GM12875 (cell line): ENCODE results near the gene CFAP58.

Source experiments
- H3K4me3 ChIP-seq: one replicate; pipeline ENCODE4 v1.5.1; 2011; ENCODE audit warnings: low read depth, low read length, control low read depth
- TF ChIP-seq, protein P1 (sequence below): IDR thresholded peaks from 2 replicates; pipeline ENCODE4 v1.5.1; 2011; ENCODE audit warnings: low read depth, mild to moderate bottlenecking, control low read depth, inconsistent platforms, low read length, moderate library complexity, borderline replicate concordance; ENCODE audit not compliant: insufficient read depth

The CFAP58 gene

DNA sequence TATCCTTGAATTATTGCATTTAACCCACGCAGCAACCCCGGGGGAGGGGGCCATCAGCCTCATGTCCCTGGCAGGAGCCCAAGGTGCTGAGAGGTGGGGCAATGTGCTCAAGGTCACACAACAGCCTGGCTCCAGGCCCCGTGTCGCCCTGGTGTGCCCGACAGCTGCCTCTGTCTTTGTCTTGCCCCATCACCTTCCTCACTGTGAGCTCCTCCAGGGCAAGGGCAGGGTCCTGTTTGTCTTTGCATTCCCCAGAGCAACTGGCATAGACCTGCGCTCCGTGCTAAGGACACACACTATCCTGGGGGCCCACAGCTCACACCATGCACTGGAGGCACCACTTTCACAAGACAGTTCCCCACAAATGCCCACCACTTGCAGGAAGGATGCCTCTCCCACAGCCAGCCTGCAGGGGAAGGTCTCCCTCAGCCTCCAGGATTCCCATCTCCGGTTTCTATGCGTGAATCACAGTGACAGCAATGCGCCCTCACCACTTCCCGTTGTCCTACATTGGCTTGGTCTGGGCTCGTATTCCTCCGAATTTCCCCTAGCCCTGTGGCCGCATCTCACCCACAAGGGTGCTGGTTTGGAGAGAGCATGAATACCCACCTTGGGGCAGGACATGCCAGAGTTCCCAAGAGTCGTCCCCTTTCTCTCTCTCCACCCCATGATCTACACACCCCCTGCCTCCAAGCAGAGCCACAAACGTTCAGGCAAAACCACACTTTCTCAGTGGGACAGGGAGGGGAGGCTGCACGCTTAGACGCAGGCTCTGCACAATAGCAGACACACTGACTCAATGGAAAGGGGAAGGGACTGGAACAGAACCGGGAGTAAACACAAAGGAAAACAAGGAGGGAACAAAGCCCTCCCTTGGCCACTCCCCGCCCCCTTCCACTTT is 25.6 kb upstream of the CFAP58 start:
- no peak overlapping the region for H3K4me3 ChIP-seq
- TF ChIP-seq, protein P1, sequence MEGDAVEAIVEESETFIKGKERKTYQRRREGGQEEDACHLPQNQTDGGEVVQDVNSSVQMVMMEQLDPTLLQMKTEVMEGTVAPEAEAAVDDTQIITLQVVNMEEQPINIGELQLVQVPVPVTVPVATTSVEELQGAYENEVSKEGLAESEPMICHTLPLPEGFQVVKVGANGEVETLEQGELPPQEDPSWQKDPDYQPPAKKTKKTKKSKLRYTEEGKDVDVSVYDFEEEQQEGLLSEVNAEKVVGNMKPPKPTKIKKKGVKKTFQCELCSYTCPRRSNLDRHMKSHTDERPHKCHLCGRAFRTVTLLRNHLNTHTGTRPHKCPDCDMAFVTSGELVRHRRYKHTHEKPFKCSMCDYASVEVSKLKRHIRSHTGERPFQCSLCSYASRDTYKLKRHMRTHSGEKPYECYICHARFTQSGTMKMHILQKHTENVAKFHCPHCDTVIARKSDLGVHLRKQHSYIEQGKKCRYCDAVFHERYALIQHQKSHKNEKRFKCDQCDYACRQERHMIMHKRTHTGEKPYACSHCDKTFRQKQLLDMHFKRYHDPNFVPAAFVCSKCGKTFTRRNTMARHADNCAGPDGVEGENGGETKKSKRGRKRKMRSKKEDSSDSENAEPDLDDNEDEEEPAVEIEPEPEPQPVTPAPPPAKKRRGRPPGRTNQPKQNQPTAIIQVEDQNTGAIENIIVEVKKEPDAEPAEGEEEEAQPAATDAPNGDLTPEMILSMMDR = no peak

DNA sequence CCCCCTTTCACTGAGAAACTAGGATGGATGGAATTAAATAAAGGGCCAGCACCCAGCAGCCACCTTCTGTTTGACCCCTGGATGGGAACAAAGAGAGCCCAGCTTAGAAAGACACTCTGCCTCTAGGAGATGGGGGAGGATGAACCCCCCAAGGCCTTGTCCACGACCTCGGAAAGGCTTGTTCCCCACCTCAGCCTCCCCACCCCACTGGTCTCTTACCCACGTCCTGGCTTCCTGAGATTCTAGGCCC is 25.1 kb upstream of the CFAP58 start:
- no peak overlapping the region for H3K4me3 ChIP-seq
- TF ChIP-seq, protein P1 = no peak

DNA sequence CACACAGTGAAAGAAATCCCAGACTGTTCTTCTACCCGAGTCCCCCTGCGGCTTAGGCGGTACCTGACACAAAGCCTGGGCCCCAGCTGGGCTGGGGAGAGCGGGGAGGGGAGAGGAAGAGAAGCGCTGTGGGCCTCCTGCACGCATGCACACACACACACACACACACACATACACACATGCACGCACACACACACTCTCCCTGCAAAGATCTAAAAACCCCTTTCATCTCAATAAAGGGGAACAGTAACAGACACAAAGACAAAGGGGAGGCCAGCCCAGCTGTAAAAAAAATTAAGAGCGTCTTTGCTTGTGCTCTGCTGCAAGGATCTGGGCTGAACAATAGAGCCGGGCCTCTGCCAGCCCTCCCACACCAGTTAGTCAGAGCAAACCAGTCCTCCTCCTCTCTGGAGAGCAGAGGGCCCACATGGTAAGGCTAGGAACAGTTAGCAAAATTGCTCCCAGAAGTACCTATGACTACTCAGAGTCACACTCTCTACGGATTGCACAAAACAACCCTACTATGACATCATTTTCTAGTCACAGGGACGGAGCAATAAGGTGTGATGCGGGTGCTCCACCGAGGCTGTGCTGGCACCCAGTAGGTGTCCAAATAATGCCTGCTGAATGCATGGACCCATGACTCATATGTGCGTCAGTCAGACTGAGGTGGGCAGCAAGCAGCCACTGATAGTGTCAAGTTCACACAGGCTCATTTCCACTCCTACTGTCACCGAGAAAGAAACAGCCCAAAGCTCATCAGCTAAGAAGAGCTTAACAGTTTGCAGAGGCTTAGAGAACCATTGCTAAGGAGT is 24.5 kb upstream of the CFAP58 start:
- no peak overlapping the region for H3K4me3 ChIP-seq
- TF ChIP-seq, protein P1 = no peak

DNA sequence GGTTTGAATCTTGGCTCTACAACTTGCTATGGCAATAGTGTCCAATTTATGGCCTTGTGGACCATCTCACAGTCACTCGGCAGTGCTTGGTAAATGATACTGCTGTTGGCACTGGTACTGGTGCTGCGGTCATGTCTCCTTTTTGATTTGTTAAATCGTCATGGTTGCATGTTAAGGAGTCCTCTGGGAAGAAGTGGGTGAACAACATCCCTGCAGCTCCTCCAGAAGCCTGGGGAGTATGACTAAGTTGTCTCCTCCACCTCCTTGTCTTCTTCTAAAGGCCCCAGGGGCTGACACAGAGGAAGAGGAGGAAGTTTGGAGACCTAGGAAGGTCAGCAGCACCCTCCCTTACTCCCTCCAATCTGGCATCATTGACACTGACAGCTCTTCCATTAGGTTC is 23.9 kb upstream of the CFAP58 start:
- TF ChIP-seq, protein P1 = no peak
- H3K4me3 ChIP-seq = no peak overlapping the region

DNA sequence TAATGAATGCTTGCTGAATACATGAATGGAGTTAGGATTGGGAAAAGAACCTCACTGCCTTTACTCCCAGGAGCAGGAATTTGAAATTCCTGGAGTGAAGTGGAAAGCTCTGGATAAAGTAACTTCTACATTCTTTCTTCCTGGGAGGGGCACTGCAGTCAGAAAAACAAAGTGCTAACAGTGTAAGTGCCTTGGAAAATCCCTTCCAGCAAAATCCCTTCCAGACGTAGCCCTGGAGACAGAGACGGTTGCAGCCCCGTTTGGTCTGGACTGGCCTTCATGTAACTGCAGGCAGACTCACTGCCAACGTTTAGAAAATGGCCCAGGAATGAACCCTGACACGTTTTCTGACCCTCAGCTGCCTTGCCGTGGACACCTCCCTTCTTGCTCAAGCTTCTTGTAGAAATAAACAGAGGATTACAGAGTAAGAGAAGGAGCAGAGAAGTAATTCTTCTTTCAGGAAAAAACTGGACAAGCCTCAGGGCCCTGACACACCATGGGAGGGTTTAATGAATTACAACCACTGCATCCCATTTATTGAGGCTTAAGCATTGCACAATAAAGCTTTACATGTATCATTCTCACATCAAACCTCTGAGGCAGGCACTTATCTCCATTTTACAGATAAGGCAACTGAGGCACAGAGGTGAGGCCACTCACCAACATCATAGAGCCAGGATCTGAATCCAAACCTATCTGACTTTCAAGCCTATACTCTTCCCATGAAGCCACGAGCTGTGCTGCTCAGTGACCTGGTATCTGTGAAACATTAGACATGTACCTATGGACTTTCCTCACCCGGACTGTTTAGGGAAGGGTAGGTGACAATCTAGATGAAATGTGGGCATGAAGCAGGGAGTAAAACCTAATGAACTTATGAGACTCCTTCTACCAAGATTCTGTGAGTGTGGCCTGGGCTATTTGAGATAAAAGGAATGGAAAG is 23.2 kb upstream of the CFAP58 start:
- TF ChIP-seq, protein P1 = no peak
- no peak overlapping the region for H3K4me3 ChIP-seq

DNA sequence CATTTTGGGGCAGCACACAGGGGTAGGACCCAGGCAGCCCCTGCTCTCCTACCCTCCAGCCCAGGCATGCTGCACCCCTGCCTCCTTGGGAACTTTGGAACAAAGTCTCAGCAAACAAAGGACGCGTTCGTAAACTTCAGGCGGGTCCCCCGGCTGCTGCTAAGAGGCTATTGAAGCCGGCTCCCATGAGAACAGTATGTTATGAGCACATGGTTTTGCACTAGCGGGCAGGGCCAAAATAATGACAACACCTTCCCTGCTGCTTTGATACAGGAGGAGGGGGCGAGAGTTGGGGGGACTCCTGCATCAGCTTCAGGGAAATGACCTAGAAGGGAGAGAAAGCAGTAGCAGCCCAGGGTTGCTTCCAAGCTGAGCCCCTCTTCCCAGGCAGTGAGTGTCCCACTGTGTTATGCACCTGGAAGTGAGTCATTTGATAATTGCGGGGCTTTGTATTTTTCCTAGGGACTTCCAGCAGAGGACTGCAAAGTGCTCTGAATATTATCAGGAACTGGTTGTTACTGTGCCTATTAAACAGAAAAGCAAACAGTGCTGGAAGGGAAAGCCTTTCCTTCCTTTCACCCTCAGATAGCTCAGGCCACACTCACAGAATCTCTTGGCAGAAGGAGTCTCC is 22.3 kb upstream of the CFAP58 start:
- TF ChIP-seq, protein P1 = no peak
- H3K4me3 ChIP-seq = no peak overlapping the region
